PC-3 (cell line): Measurements from ENCODE around the gene DCBLD1.

Experiments used
- CTCF ChIP-seq: fragments of 300-600 bp; sonication (generic); conservative IDR thresholded peaks from 2 replicates; pipeline ENCODE4 v1.5.1; 2017; ENCODE audit warnings: antibody characterized with exemption, low read depth, mild to moderate bottlenecking, low read length
- EZH2 ChIP-seq: fragments of 300-600 bp; sonication (generic); IDR thresholded peaks from one replicate; pipeline ENCODE4 v1.6.1; 2017; ENCODE audit warnings: antibody characterized with exemption, mild to moderate bottlenecking, low read length; ENCODE audit not compliant: unreplicated experiment
- EZH2phosphoT487 ChIP-seq: fragments of 300-600 bp; sonication (generic); IDR thresholded peaks from 2 replicates; pipeline ENCODE4 v1.6.1; 2018; ENCODE audit warnings: mild to moderate bottlenecking, antibody characterized with exemption, low read length, borderline replicate concordance

GRCh38 chr6:117498159-117498558 lies 15.7 kb downstream of the DCBLD1 start:
- TF ChIP-seq CTCF (no peak), EZH2 (no peak), EZH2phosphoT487 (no peak)
